HG02642 (cell line): ENCODE measurements around the gene ZNF331.
A peak's percentile ranks its signal among the peaks of the same experiment; 100 is the strongest.

ENCODE experiments used
- ATAC-seq: cut with Tn5 transposase; IDR thresholded peaks from one replicate; pipeline ENCODE4 v1.9.1; 2021; ENCODE audit warnings: mild to moderate bottlenecking; ENCODE audit not compliant: unreplicated experiment, poor library complexity

The ZNF331 gene

GRCh38 chr19:53520547-53521372 is 17.2 kb upstream of the ZNF331 start:
- ATAC-seq = peak; percentile 99

- ATAC-seq = no peak
These were observed 16.4 kb upstream of the ZNF331 start for GRCh38 chr19:53521373-53522202.

- ATAC-seq = no peak
These were observed 12.0 kb upstream of the ZNF331 start for GRCh38 chr19:53525922-53526321.

GRCh38 chr19:53530622-53531021 is 7.3 kb upstream of the ZNF331 start:
- no peak for ATAC-seq

- ATAC-seq = no peak
These were observed 6.5 kb upstream of the ZNF331 start for GRCh38 chr19:53531457-53531856.

GRCh38 chr19:53532362-53532761 is 5.6 kb upstream of the ZNF331 start:
- ATAC-seq = no peak

- no peak for ATAC-seq
These were observed 1.8 kb upstream of the ZNF331 start for GRCh38 chr19:53536225-53536548.

- ATAC-seq = no peak
These were observed 824 bp upstream of the ZNF331 start for GRCh38 chr19:53537121-53537520.

GRCh38 chr19:53538378-53539109 is 599 bp downstream of the ZNF331 start:
- ATAC-seq = no peak

GRCh38 chr19:53540091-53540490 is 2.1 kb downstream of the ZNF331 start:
- ATAC-seq = no peak

- ATAC-seq = no peak
These were observed 4.0 kb downstream of the ZNF331 start for GRCh38 chr19:53541971-53542370.

- ATAC-seq = no peak
These were observed 7.5 kb downstream of the ZNF331 start for GRCh38 chr19:53545271-53546065.

GRCh38 chr19:53546758-53547513 is 9.0 kb downstream of the ZNF331 start:
- no peak for ATAC-seq

GRCh38 chr19:53549340-53549739 is 11.4 kb downstream of the ZNF331 start:
- no peak for ATAC-seq

GRCh38 chr19:53552001-53552721 is 14.2 kb downstream of the ZNF331 start:
- ATAC-seq = no peak

- ATAC-seq = no peak
These were observed 15.2 kb downstream of the ZNF331 start for GRCh38 chr19:53553156-53553555.

- peak; percentile 75 for ATAC-seq
These were observed 16.2 kb downstream of the ZNF331 start for GRCh38 chr19:53553865-53554791.

- no peak for ATAC-seq
These were observed 16.9 kb downstream of the ZNF331 start for GRCh38 chr19:53554804-53555203.
